ENCODE data around the gene XYLT1. TPM values are rescaled to one million over a fixed set of nuclear protein-coding genes. Genes with fewer than 3 reads are reported as not detected.

Gene XYLT1
- polyA plus RNA-seq, 1 of the 3 experiments (the other 2 are of a cell fraction), result 17.6 TPM

- H2AFZ ChIP-seq (ENCODE audit: low read depth), result no peak overlapping the region
- no peak overlapping the region for H3K4me3 ChIP-seq (ENCODE audit: low read depth in 2 of 2, low read length in 1 of 2)
- H3F3A ChIP-seq (replicated peaks; ENCODE audit: insufficient read depth), result peaks cover 28% of the 10 kb centered on the region
- H3K36me3 ChIP-seq (replicated peaks in 1 of 2; ENCODE audit: control insufficient read depth in 1 of 2, insufficient read depth in 2 of 2, low read length in 1 of 2), result peaks cover 0 to 3% of the 10 kb centered on the region in 2 experiments
- H3K9me3 ChIP-seq, result no peaks in the 10 kb centered on the region
- peaks cover 100% of the 10 kb centered on the region for H3K79me2 ChIP-seq (ENCODE audit: insufficient read depth)
- peak overlapping the region; percentile 56 for H3K4me2 ChIP-seq
- H3K4me1 ChIP-seq (ENCODE audit: control insufficient read depth in 1 of 2, insufficient read depth in 2 of 2, low read depth in 1 of 2, low read length in 1 of 2), result peaks cover 54 to 58% of the 10 kb centered on the region in 2 experiments
- peak overlapping the region; percentile 53; the same call in 1 of the 2 replicates for H3K9ac ChIP-seq
- H3K27me3 ChIP-seq (ENCODE audit: insufficient read depth), result no peaks in the 10 kb centered on the region
- H3K27ac ChIP-seq (ENCODE audit: low read depth in 2 of 2, low read length in 1 of 2), result peak overlapping the region; percentile 62 to 84
- peak; percentile 37; the same call in 1 of the 2 replicates for TF ChIP-seq JUND (IDR thresholded peaks at IDR 0.05)
- TF ChIP-seq TEAD4 (IDR thresholded peaks at IDR 0.05; ENCODE audit: borderline replicate concordance, insufficient read depth), result no peak
- no peak for TF ChIP-seq IRF3 (IDR thresholded peaks at IDR 0.05; ENCODE audit: low read depth, low read length)
- TF ChIP-seq ELF1 (IDR thresholded peaks at IDR 0.05), result no peak
- TF ChIP-seq RCOR1 (IDR thresholded peaks at IDR 0.05; ENCODE audit: low read length), result peak; percentile 60; the same call in 1 of the 2 replicates
- peak; percentile 47; the same call in 1 of the 2 replicates for TF ChIP-seq POLR2AphosphoS5 (IDR thresholded peaks at IDR 0.05; ENCODE audit: low read depth, low read length)
- TF ChIP-seq USF1 (IDR thresholded peaks at IDR 0.05; ENCODE audit: borderline replicate concordance, low read depth), result peak; percentile 92
- peak; percentile 34; the same call in 1 of the 2 replicates for TF ChIP-seq GATA2 (CRISPR knock-in tag; IDR thresholded peaks at IDR 0.05)
- TF ChIP-seq USF2 (IDR thresholded peaks at IDR 0.05; ENCODE audit: borderline replicate concordance, low read depth, low read length), result peak; percentile 71
- TF ChIP-seq MEF2A (IDR thresholded peaks at IDR 0.05; ENCODE audit: borderline replicate concordance, low read depth), result no peak
- peak; percentile 31 for TF ChIP-seq CHD2 (IDR thresholded peaks at IDR 0.05; ENCODE audit: low read length, partially characterized antibody)
- no peak for TF ChIP-seq GABPA (IDR thresholded peaks at IDR 0.05; ENCODE audit: low read depth)
- TF ChIP-seq NFIC (IDR thresholded peaks at IDR 0.05; ENCODE audit: borderline replicate concordance), result peak; percentile 87
- TF ChIP-seq SIN3A (IDR thresholded peaks at IDR 0.05; ENCODE audit: borderline replicate concordance, low read depth, low read length), result no peak
- peak; percentile 39; the same call in 1 of the 2 replicates for TF ChIP-seq RXRA (IDR thresholded peaks at IDR 0.05; ENCODE audit: borderline replicate concordance, low read depth)
- peak; percentile 44 for TF ChIP-seq PBX3 (IDR thresholded peaks at IDR 0.05)
- TF ChIP-seq FOSL2 (IDR thresholded peaks at IDR 0.05; ENCODE audit: borderline replicate concordance, low read depth), result peak; percentile 22; the same call in 1 of the 2 replicates
- TF ChIP-seq REST (IDR thresholded peaks at IDR 0.05; ENCODE audit: low read depth, low read length), result no peak
- TF ChIP-seq EP300 (IDR thresholded peaks at IDR 0.05; ENCODE audit: borderline replicate concordance in 1 of 2, low read depth in 1 of 2, low read length in 1 of 2), result 0 out of 4 replicates have a peak, but pooled peaks have one; percentile 19 to 56
- no peak for TF ChIP-seq SMC3 (IDR thresholded peaks at IDR 0.05; ENCODE audit: low read depth, low read length)
- TF ChIP-seq TCF12 (IDR thresholded peaks at IDR 0.05), result peak; percentile 70
- TF ChIP-seq MXI1 (IDR thresholded peaks at IDR 0.05; ENCODE audit: low read depth, low read length), result peak; percentile 29; the same call in 1 of the 2 replicates
- H3K9me2 ChIP-seq, result no peaks in the 10 kb centered on the region
- CTCF ChIA-PET, result interaction anchor here (1.1 to 1.8 kb wide), 4 partner anchors 8 to 503 kb away, joined by 3 to 5 read pairs (median 4); no protein-coding TSS in a partner anchor
- peak; percentile 25 for DNase-seq
- POLR2A ChIA-PET, result no interaction called here
- 29% methylated on average over 18 of the region's 18 CpGs for WGBS (ENCODE audit: low lambda C conversion rate)
- peaks cover 100% of the 10 kb centered on the region for H4K20me1 ChIP-seq (ENCODE audit: insufficient read depth)
These were observed 106.2 kb downstream of the XYLT1 start for GRCh38 chr16:17364319-17365210.

All from SK-N-SH (cell line).